Measurements from ENCODE around the gene LMBRD2. TPM values are rescaled to one million over a fixed set of nuclear protein-coding genes. Genes with fewer than 3 reads are reported as not detected.

Gene LMBRD2
- total and polyA plus RNA-seq, 2 of the 8 experiments (the other 6 are each of a cell fraction or from before 2014, with no cell fraction given) = 1.1 to 4.1 TPM

- ChIA-PET POLR2A (ENCODE audit: partially characterized antibody) (no interaction called here), CTCF (ENCODE audit: partially characterized antibody) (no interaction called here)
- H3K18ac ChIP-seq (ENCODE audit: extremely low read depth, low read length) = no peak overlapping the region
- no peak overlapping the region for H2BK20ac ChIP-seq (ENCODE audit: low read length)
- DNase-seq (ENCODE audit: low read depth in 1 of 2, low spot score in 2 of 2) (no peak), FAIRE-seq (no peak)
- no peak overlapping the region for H2BK120ac ChIP-seq (replicated peaks; ENCODE audit: low read depth, low read length)
- peaks cover 0 to 1% of the 10 kb centered on the region in 2 experiments for H4K20me1 ChIP-seq (replicated peaks in 1 of 2; ENCODE audit: control insufficient read depth in 1 of 2, insufficient read depth in 2 of 2, low read length in 2 of 2)
- H2BK12ac ChIP-seq (ENCODE audit: low read depth, low read length) = no peak overlapping the region
- H4K91ac ChIP-seq (replicated peaks; ENCODE audit: insufficient read length, low read length) = no peak overlapping the region
- H2AFZ ChIP-seq (ENCODE audit: low read length) = no peak overlapping the region
- H2BK15ac ChIP-seq (ENCODE audit: low read length) = no peak overlapping the region
- H2AK5ac ChIP-seq (ENCODE audit: low read depth, low read length) = no peak overlapping the region
- no peak overlapping the region for H3K14ac ChIP-seq (ENCODE audit: insufficient read length)
- H2BK5ac ChIP-seq (ENCODE audit: low read depth, low read length) = no peak overlapping the region
- no peak overlapping the region for H3K4me2 ChIP-seq (ENCODE audit: insufficient read depth in 1 of 2, low read depth in 2 of 2, low read length in 2 of 2)
- no peak overlapping the region for H3K9ac ChIP-seq (replicated peaks in 1 of 4; ENCODE audit: extremely low read depth in 1 of 4, low read depth in 3 of 4, low read length in 3 of 4)
- no peaks in the 10 kb centered on the region for H3K27me3 ChIP-seq (replicated peaks in 1 of 4; ENCODE audit: control insufficient read depth in 3 of 4, extremely low read depth in 1 of 4, insufficient read depth in 3 of 4, low read length in 3 of 4)
- H3K9me3 ChIP-seq (ENCODE audit: insufficient read depth in 2 of 2, low read depth in 1 of 2, low read length in 1 of 2) = no peaks in the 10 kb centered on the region
- H3K4me3 ChIP-seq (ENCODE audit: extremely low read depth in 1 of 4, insufficient read depth in 2 of 4, low read depth in 3 of 4, low read length in 4 of 4) = no peak overlapping the region
- H3K27ac ChIP-seq (ENCODE audit: low read depth, low read length) = no peak overlapping the region
- H4K8ac ChIP-seq (ENCODE audit: extremely low read depth, insufficient read depth, low read length) = no peak overlapping the region
- H3K36me3 ChIP-seq (ENCODE audit: control insufficient read depth in 2 of 4, insufficient read depth in 4 of 4, low read length in 3 of 4) = no peaks in the 10 kb centered on the region
- no peaks in the 10 kb centered on the region for H3K23me2 ChIP-seq (ENCODE audit: low read depth, low read length)
- H4K5ac ChIP-seq (ENCODE audit: insufficient read length, low read depth, low read length) = no peak overlapping the region
- no peak overlapping the region for H3K56ac ChIP-seq (replicated peaks; ENCODE audit: insufficient read length, low read depth, low read length)
- no peaks in the 10 kb centered on the region for H3K79me2 ChIP-seq (ENCODE audit: control insufficient read depth in 1 of 2, insufficient read depth in 2 of 2, low read length in 2 of 2)
- no peak overlapping the region for H3K4ac ChIP-seq (replicated peaks; ENCODE audit: insufficient read length, low read depth, low read length)
- H3K23ac ChIP-seq (ENCODE audit: insufficient read length) = no peak overlapping the region
- H3K4me1 ChIP-seq (replicated peaks in 1 of 4; ENCODE audit: control insufficient read depth in 3 of 4, insufficient read depth in 4 of 4, low read length in 3 of 4) = no peaks in the 10 kb centered on the region
- H3K79me1 ChIP-seq (ENCODE audit: low read depth, low read length) = no peaks in the 10 kb centered on the region
- TF ChIP-seq TBP (IDR thresholded peaks at IDR 0.05; ENCODE audit: low read depth, low read length) (no peak), KDM1A (IDR thresholded peaks at IDR 0.05; ENCODE audit: borderline replicate concordance, low read length) (no peak), GABPA (IDR thresholded peaks at IDR 0.05; ENCODE audit: borderline replicate concordance, insufficient read depth, low read length) (no peak), SP4 (IDR thresholded peaks at IDR 0.05; ENCODE audit: low read length) (no peak), HDAC6 (IDR thresholded peaks at IDR 0.05; ENCODE audit: low read depth, low read length) (no peak), CTCF (IDR thresholded peaks at IDR 0.05; ENCODE audit: control extremely low read depth in 1 of 3, insufficient read depth in 1 of 3, low read depth in 1 of 3, low read length in 3 of 3) (no peak), SUZ12 (IDR thresholded peaks at IDR 0.05; ENCODE audit: low read length) (no peak), EGR1 (IDR thresholded peaks at IDR 0.05; ENCODE audit: borderline replicate concordance, low read depth, low read length) (no peak), JUND (IDR thresholded peaks at IDR 0.05; ENCODE audit: low read length) (no peak), HDAC2 (IDR thresholded peaks at IDR 0.05; ENCODE audit: borderline replicate concordance in 1 of 2, low read depth in 2 of 2, low read length in 2 of 2) (no peak), YY1 (IDR thresholded peaks at IDR 0.05; ENCODE audit: low read depth, low read length) (no peak)
- TF ChIP-seq, protein P1, sequence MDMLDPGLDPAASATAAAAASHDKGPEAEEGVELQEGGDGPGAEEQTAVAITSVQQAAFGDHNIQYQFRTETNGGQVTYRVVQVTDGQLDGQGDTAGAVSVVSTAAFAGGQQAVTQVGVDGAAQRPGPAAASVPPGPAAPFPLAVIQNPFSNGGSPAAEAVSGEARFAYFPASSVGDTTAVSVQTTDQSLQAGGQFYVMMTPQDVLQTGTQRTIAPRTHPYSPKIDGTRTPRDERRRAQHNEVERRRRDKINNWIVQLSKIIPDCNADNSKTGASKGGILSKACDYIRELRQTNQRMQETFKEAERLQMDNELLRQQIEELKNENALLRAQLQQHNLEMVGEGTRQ (IDR thresholded peaks at IDR 0.05; ENCODE audit: low read length) = no peak
Observed at GRCh38 chr5:36136581-36136980, 15.1 kb downstream of the LMBRD2 start.

Measured in H1 (cell line).